ENCODE results near the gene ROR1.

Gene ROR1

GRCh38 chr1:63975481-63975880 is 201.7 kb downstream of the ROR1 start:
- no peaks in the 10 kb centered on the region for H3K36me3 ChIP-seq (ENCODE audit: control insufficient read depth in 2 of 2, insufficient read depth in 2 of 2, low read length in 2 of 2)
- H3K9ac ChIP-seq (ENCODE audit: low read depth in 1 of 2, low read length in 2 of 2) = no peak overlapping the region
- no peaks in the 10 kb centered on the region for H3K9me3 ChIP-seq (ENCODE audit: control insufficient read depth in 2 of 2, low read length in 2 of 2)
- H3K4me1 ChIP-seq (ENCODE audit: control insufficient read depth in 2 of 2, insufficient read depth in 2 of 2, low read length in 2 of 2) = no peaks in the 10 kb centered on the region
- H3K27ac ChIP-seq (ENCODE audit: low read depth in 2 of 2, low read length in 2 of 2) = no peak overlapping the region
- H3K4me3 ChIP-seq (ENCODE audit: low read length in 2 of 2) = no peak overlapping the region
- no peaks in the 10 kb centered on the region for H3K27me3 ChIP-seq (ENCODE audit: control insufficient read depth in 2 of 2, insufficient read depth in 2 of 2, low read length in 2 of 2)

GRCh38 chr1:63976006-63976405 is 202.2 kb downstream of the ROR1 start:
- Histone ChIP-seq H3K27me3 (ENCODE audit: control insufficient read depth in 2 of 2, insufficient read depth in 2 of 2, low read length in 2 of 2) (no peaks in the 10 kb centered on the region), H3K9ac (ENCODE audit: low read depth in 1 of 2, low read length in 2 of 2) (no peak overlapping the region), H3K27ac (ENCODE audit: low read depth in 2 of 2, low read length in 2 of 2) (no peak overlapping the region), H3K9me3 (ENCODE audit: control insufficient read depth in 2 of 2, low read length in 2 of 2) (no peaks in the 10 kb centered on the region), H3K4me3 (ENCODE audit: low read length in 2 of 2) (no peak overlapping the region), H3K36me3 (ENCODE audit: control insufficient read depth in 2 of 2, insufficient read depth in 2 of 2, low read length in 2 of 2) (no peaks in the 10 kb centered on the region), H3K4me1 (ENCODE audit: control insufficient read depth in 2 of 2, insufficient read depth in 2 of 2, low read length in 2 of 2) (no peaks in the 10 kb centered on the region)

GRCh38 chr1:63977466-63977865 is 203.6 kb downstream of the ROR1 start:
- H3K36me3 ChIP-seq (ENCODE audit: control insufficient read depth in 2 of 2, insufficient read depth in 2 of 2, low read length in 2 of 2) = no peaks in the 10 kb centered on the region
- no peak overlapping the region for H3K27ac ChIP-seq (ENCODE audit: low read depth in 2 of 2, low read length in 2 of 2)
- H3K9ac ChIP-seq (ENCODE audit: low read depth in 1 of 2, low read length in 2 of 2) = no peak overlapping the region
- H3K27me3 ChIP-seq (ENCODE audit: control insufficient read depth in 2 of 2, insufficient read depth in 2 of 2, low read length in 2 of 2) = no peaks in the 10 kb centered on the region
- H3K4me3 ChIP-seq (ENCODE audit: low read length in 2 of 2) = no peak overlapping the region
- H3K9me3 ChIP-seq (ENCODE audit: control insufficient read depth in 2 of 2, low read length in 2 of 2) = no peaks in the 10 kb centered on the region
- H3K4me1 ChIP-seq (ENCODE audit: control insufficient read depth in 2 of 2, insufficient read depth in 2 of 2, low read length in 2 of 2) = no peaks in the 10 kb centered on the region

GRCh38 chr1:63980740-63981407 is 207.1 kb downstream of the ROR1 start:
- no peaks in the 10 kb centered on the region for H3K36me3 ChIP-seq (ENCODE audit: control insufficient read depth in 2 of 2, insufficient read depth in 2 of 2, low read length in 2 of 2)
- H3K9me3 ChIP-seq (ENCODE audit: control insufficient read depth in 2 of 2, low read length in 2 of 2) = no peaks in the 10 kb centered on the region
- no peaks in the 10 kb centered on the region for H3K27me3 ChIP-seq (ENCODE audit: control insufficient read depth in 2 of 2, insufficient read depth in 2 of 2, low read length in 2 of 2)
- no peak overlapping the region for H3K4me3 ChIP-seq (ENCODE audit: low read length in 2 of 2)
- H3K9ac ChIP-seq (ENCODE audit: low read depth in 1 of 2, low read length in 2 of 2) = no peak overlapping the region
- no peaks in the 10 kb centered on the region for H3K4me1 ChIP-seq (ENCODE audit: control insufficient read depth in 2 of 2, insufficient read depth in 2 of 2, low read length in 2 of 2)
- H3K27ac ChIP-seq (ENCODE audit: low read depth in 2 of 2, low read length in 2 of 2) = no peak overlapping the region

GRCh38 chr1:63981408-63981773 is 207.6 kb downstream of the ROR1 start:
- Histone ChIP-seq H3K4me3 (ENCODE audit: low read length in 2 of 2) (no peak overlapping the region), H3K9me3 (ENCODE audit: control insufficient read depth in 2 of 2, low read length in 2 of 2) (no peaks in the 10 kb centered on the region), H3K36me3 (ENCODE audit: control insufficient read depth in 2 of 2, insufficient read depth in 2 of 2, low read length in 2 of 2) (no peaks in the 10 kb centered on the region), H3K27ac (ENCODE audit: low read depth in 2 of 2, low read length in 2 of 2) (no peak overlapping the region), H3K4me1 (ENCODE audit: control insufficient read depth in 2 of 2, insufficient read depth in 2 of 2, low read length in 2 of 2) (no peaks in the 10 kb centered on the region), H3K9ac (ENCODE audit: low read depth in 1 of 2, low read length in 2 of 2) (no peak overlapping the region), H3K27me3 (ENCODE audit: control insufficient read depth in 2 of 2, insufficient read depth in 2 of 2, low read length in 2 of 2) (no peaks in the 10 kb centered on the region)

- H3K4me3 ChIP-seq (ENCODE audit: low read length in 2 of 2) = no peak overlapping the region
- H3K27ac ChIP-seq (ENCODE audit: low read depth in 2 of 2, low read length in 2 of 2) = no peak overlapping the region
- no peaks in the 10 kb centered on the region for H3K36me3 ChIP-seq (ENCODE audit: control insufficient read depth in 2 of 2, insufficient read depth in 2 of 2, low read length in 2 of 2)
These were observed 208.4 kb downstream of the ROR1 start for GRCh38 chr1:63982201-63982600.

GRCh38 chr1:63983391-63984256 is 209.8 kb downstream of the ROR1 start:
- no peaks in the 10 kb centered on the region for H3K36me3 ChIP-seq (ENCODE audit: control insufficient read depth in 2 of 2, insufficient read depth in 2 of 2, low read length in 2 of 2)
- no peak overlapping the region for H3K4me3 ChIP-seq (ENCODE audit: low read length in 2 of 2)
- no peaks in the 10 kb centered on the region for H3K27me3 ChIP-seq (ENCODE audit: control insufficient read depth in 2 of 2, insufficient read depth in 2 of 2, low read length in 2 of 2)
- H3K27ac ChIP-seq (ENCODE audit: low read depth in 2 of 2, low read length in 2 of 2) = no peak overlapping the region
- no peaks in the 10 kb centered on the region for H3K9me3 ChIP-seq (ENCODE audit: control insufficient read depth in 2 of 2, low read length in 2 of 2)
- no peak overlapping the region for H3K9ac ChIP-seq (ENCODE audit: low read depth in 1 of 2, low read length in 2 of 2)
- no peaks in the 10 kb centered on the region for H3K4me1 ChIP-seq (ENCODE audit: control insufficient read depth in 2 of 2, insufficient read depth in 2 of 2, low read length in 2 of 2)

More at GRCh38 chr1:63982201-63982600, 208.4 kb downstream of the ROR1 start:
- H3K4me1 ChIP-seq (ENCODE audit: control insufficient read depth in 2 of 2, insufficient read depth in 2 of 2, low read length in 2 of 2) = no peaks in the 10 kb centered on the region
- H3K27me3 ChIP-seq (ENCODE audit: control insufficient read depth in 2 of 2, insufficient read depth in 2 of 2, low read length in 2 of 2) = no peaks in the 10 kb centered on the region
- no peaks in the 10 kb centered on the region for H3K9me3 ChIP-seq (ENCODE audit: control insufficient read depth in 2 of 2, low read length in 2 of 2)
- no peak overlapping the region for H3K9ac ChIP-seq (ENCODE audit: low read depth in 1 of 2, low read length in 2 of 2)

- H3K27ac ChIP-seq (ENCODE audit: low read depth in 2 of 2, low read length in 2 of 2) = no peak overlapping the region
- H3K27me3 ChIP-seq (ENCODE audit: control insufficient read depth in 2 of 2, insufficient read depth in 2 of 2, low read length in 2 of 2) = no peaks in the 10 kb centered on the region
- H3K36me3 ChIP-seq (ENCODE audit: control insufficient read depth in 2 of 2, insufficient read depth in 2 of 2, low read length in 2 of 2) = no peaks in the 10 kb centered on the region
- H3K4me3 ChIP-seq (ENCODE audit: low read length in 2 of 2) = no peak overlapping the region
- H3K9ac ChIP-seq (ENCODE audit: low read depth in 1 of 2, low read length in 2 of 2) = no peak overlapping the region
- no peaks in the 10 kb centered on the region for H3K4me1 ChIP-seq (ENCODE audit: control insufficient read depth in 2 of 2, insufficient read depth in 2 of 2, low read length in 2 of 2)
- H3K9me3 ChIP-seq (ENCODE audit: control insufficient read depth in 2 of 2, low read length in 2 of 2) = no peaks in the 10 kb centered on the region
These were observed 210.6 kb downstream of the ROR1 start for GRCh38 chr1:63984257-63984929.

- Histone ChIP-seq H3K4me3 (ENCODE audit: low read length in 2 of 2) (no peak overlapping the region), H3K9ac (ENCODE audit: low read depth in 1 of 2, low read length in 2 of 2) (no peak overlapping the region), H3K9me3 (ENCODE audit: control insufficient read depth in 2 of 2, low read length in 2 of 2) (no peaks in the 10 kb centered on the region), H3K27me3 (ENCODE audit: control insufficient read depth in 2 of 2, insufficient read depth in 2 of 2, low read length in 2 of 2) (no peaks in the 10 kb centered on the region), H3K4me1 (ENCODE audit: control insufficient read depth in 2 of 2, insufficient read depth in 2 of 2, low read length in 2 of 2) (no peaks in the 10 kb centered on the region), H3K36me3 (ENCODE audit: control insufficient read depth in 2 of 2, insufficient read depth in 2 of 2, low read length in 2 of 2) (no peaks in the 10 kb centered on the region), H3K27ac (ENCODE audit: low read depth in 2 of 2, low read length in 2 of 2) (no peak overlapping the region)
These were observed 211.1 kb downstream of the ROR1 start for GRCh38 chr1:63984930-63985290.

GRCh38 chr1:63987014-63987627 is 213.3 kb downstream of the ROR1 start:
- Histone ChIP-seq H3K9me3 (ENCODE audit: control insufficient read depth in 2 of 2, low read length in 2 of 2) (no peaks in the 10 kb centered on the region), H3K4me3 (ENCODE audit: low read length in 2 of 2) (no peak overlapping the region), H3K36me3 (ENCODE audit: control insufficient read depth in 2 of 2, insufficient read depth in 2 of 2, low read length in 2 of 2) (no peaks in the 10 kb centered on the region), H3K4me1 (ENCODE audit: control insufficient read depth in 2 of 2, insufficient read depth in 2 of 2, low read length in 2 of 2) (no peaks in the 10 kb centered on the region), H3K27ac (ENCODE audit: low read depth in 2 of 2, low read length in 2 of 2) (no peak overlapping the region), H3K9ac (ENCODE audit: low read depth in 1 of 2, low read length in 2 of 2) (no peak overlapping the region), H3K27me3 (ENCODE audit: control insufficient read depth in 2 of 2, insufficient read depth in 2 of 2, low read length in 2 of 2) (no peaks in the 10 kb centered on the region)

All from mucosa of rectum (tissue), 2 donors.